Liver (tissue), 9 donors: ENCODE results near the gene RDM1. TPM values are rescaled to one million over a fixed set of nuclear protein-coding genes. Genes with fewer than 3 reads are reported as not detected.
A peak's percentile ranks its signal among the peaks of the same experiment; 100 is the strongest.

Source experiments
- DNase-seq: peaks from one replicate; pipeline ENCODE4 v3.0.0-alpha.2; 2017; ENCODE audit warnings: low spot score
- H3K27ac ChIP-seq, 2 donors: one replicate each; pipeline ENCODE4 v1.7.0; 2013; ENCODE audit warnings: inconsistent platforms in 2 of 2, low read length in 2 of 2, control low read depth in 1 of 2, low read depth in 1 of 2, mild to moderate bottlenecking in 1 of 2
- H3K27me3 ChIP-seq, 4 donors: one replicate each; pipeline versions ENCODE4 v1.6.1 to v1.7.0; 2013; ENCODE audit warnings: low read length in 3 of 4, inconsistent platforms in 1 of 4, mild to moderate bottlenecking in 1 of 4, moderate library complexity in 1 of 4; ENCODE audit not compliant: control insufficient read depth in 4 of 4, insufficient read depth in 4 of 4
- H3K36me3 ChIP-seq, 4 donors: one replicate each; pipeline versions ENCODE4 v1.6.1 to v1.7.0; 2013; ENCODE audit warnings: low read length in 3 of 4, mild to moderate bottlenecking in 3 of 4, low read depth in 1 of 4, moderate library complexity in 1 of 4; ENCODE audit not compliant: control insufficient read depth in 4 of 4, insufficient read depth in 3 of 4
- H3K4me1 ChIP-seq, 4 donors: one replicate each; pipeline versions ENCODE4 v1.6.1 to v1.7.0; 2013; ENCODE audit warnings: low read length in 3 of 4, mild to moderate bottlenecking in 3 of 4, moderate library complexity in 1 of 4; ENCODE audit not compliant: control insufficient read depth in 4 of 4, insufficient read depth in 4 of 4
- H3K4me3 ChIP-seq, 3 donors: one replicate each; pipeline versions ENCODE4 v1.6.1 to v1.7.0; 2013; ENCODE audit warnings: low read length in 3 of 3, control low read depth in 1 of 3, low read depth in 1 of 3, mild to moderate bottlenecking in 1 of 3
- H3K9ac ChIP-seq, 2 donors: one replicate each; pipeline ENCODE4 v1.7.0; 2013; ENCODE audit warnings: low read length in 2 of 2, mild to moderate bottlenecking in 2 of 2, moderate library complexity in 2 of 2, control low read depth in 1 of 2, low read depth in 1 of 2
- H3K9me3 ChIP-seq, 4 donors: one replicate each; pipeline versions ENCODE4 v1.6.1 to v1.7.0; 2013; ENCODE audit warnings: low read length in 3 of 4; ENCODE audit not compliant: control insufficient read depth in 4 of 4
- FOXA1 ChIP-seq: IDR thresholded peaks from 2 replicates; pipeline ENCODE4 v1.6.1; 2016; ENCODE audit warnings: antibody characterized with exemption
- GABPA ChIP-seq, 2 donors: IDR thresholded peaks in 1 of 2; conservative IDR thresholded peaks in 1 of 2; 2 replicates each; pipeline ENCODE4 v1.6.1; 2016; ENCODE audit warnings: antibody characterized with exemption in 2 of 2, mild to moderate bottlenecking in 1 of 2, moderate library complexity in 1 of 2
- HNF4G ChIP-seq: IDR thresholded peaks from 2 replicates; pipeline ENCODE4 v1.6.1; 2016; ENCODE audit warnings: antibody characterized with exemption
- JUND ChIP-seq, 2 donors: IDR thresholded peaks; 2 replicates each; pipeline ENCODE4 v1.6.1; 2016; ENCODE audit warnings: antibody characterized with exemption in 2 of 2
- MAX ChIP-seq: IDR thresholded peaks from 2 replicates; pipeline ENCODE4 v1.6.1; 2016; ENCODE audit warnings: antibody characterized with exemption
- NR2F2 ChIP-seq: IDR thresholded peaks from 2 replicates; pipeline ENCODE4 v1.6.1; 2016; ENCODE audit warnings: antibody characterized with exemption
- REST ChIP-seq: IDR thresholded peaks from 2 replicates; pipeline ENCODE4 v1.6.1; 2016; ENCODE audit warnings: antibody characterized with exemption, mild to moderate bottlenecking
- RXRA ChIP-seq, 2 donors: IDR thresholded peaks; 2 replicates each; pipeline ENCODE4 v1.6.1; 2017 to 2018; ENCODE audit warnings: antibody characterized with exemption in 2 of 2, mild to moderate bottlenecking in 1 of 2
- SP1 ChIP-seq: IDR thresholded peaks from 2 replicates; pipeline ENCODE4 v1.6.1; 2018; ENCODE audit warnings: antibody characterized with exemption, mild to moderate bottlenecking
- YY1 ChIP-seq: IDR thresholded peaks from 2 replicates; pipeline ENCODE4 v1.6.1; 2016; ENCODE audit warnings: antibody characterized with exemption, mild to moderate bottlenecking
- WGBS: extraction: QIAGEN DNeasy Blood & Tissue Kit; methylation state at CpG from one replicate; pipeline ENCODE4 v1.1.7; 2013; 5-methylcytosine and 5-hydroxymethylcytosine counted together
- polyA plus RNA-seq, 2 donors: library from polyadenylated mRNA; stranded (reverse) in 1 of 2; unstranded in 1 of 2; fragments of 200-250 nt in 1 of 2; fragments of >200 nt in 1 of 2; fragmentation: Nextera tagmentation in 1 of 2; extraction: Ambion mirVana in 1 of 2; gene quantifications; one replicate each; pipeline versions ENCODE4 v1.2.1 to v1.2.3, GENCODE V29; 2013 to 2015
- total RNA-seq, 2 donors: library from RNA; depleted of rRNA; stranded (reverse); fragments of >200 nt; gene quantifications; one replicate each; pipeline ENCODE4 v1.2.3, GENCODE V29; 2014
- TF ChIP-seq, protein P1 (sequence below): fragments of 150-350 bp; IDR thresholded peaks from 2 replicates; pipeline ENCODE4 v1.5.1; 2017; ENCODE audit warnings: improper control_type of control experiment, low read depth, low read length; ENCODE audit not compliant: missing input control
- donor health status: healthy.
- donor health status: healthy.
- donor health status: healthy.
- donor health status: healthy.
- donor health status: healthy.

RDM1 gene
- total and polyA plus RNA-seq, 4 donors, result 0.29 to 1.9 (median 0.42) TPM; not detected in 1

- Histone ChIP-seq H3K4me3 (no peak overlapping the region), H3K9me3 (no peaks in the 10 kb centered on the region), H3K27me3 (no peaks in the 10 kb centered on the region), H3K36me3 (peaks cover 0 to 3% (median 2%) of the 10 kb centered on the region in 4 donors), H3K4me1 (peaks cover 11 to 77% (median 67%) of the 10 kb centered on the region in 4 donors), H3K27ac (peak overlapping the region; percentile 87 to 91), H3K9ac (peak overlapping the region in 1 of 2 donors; percentile 29)
- DNase-seq, result no peak
- TF ChIP-seq, protein P1, sequence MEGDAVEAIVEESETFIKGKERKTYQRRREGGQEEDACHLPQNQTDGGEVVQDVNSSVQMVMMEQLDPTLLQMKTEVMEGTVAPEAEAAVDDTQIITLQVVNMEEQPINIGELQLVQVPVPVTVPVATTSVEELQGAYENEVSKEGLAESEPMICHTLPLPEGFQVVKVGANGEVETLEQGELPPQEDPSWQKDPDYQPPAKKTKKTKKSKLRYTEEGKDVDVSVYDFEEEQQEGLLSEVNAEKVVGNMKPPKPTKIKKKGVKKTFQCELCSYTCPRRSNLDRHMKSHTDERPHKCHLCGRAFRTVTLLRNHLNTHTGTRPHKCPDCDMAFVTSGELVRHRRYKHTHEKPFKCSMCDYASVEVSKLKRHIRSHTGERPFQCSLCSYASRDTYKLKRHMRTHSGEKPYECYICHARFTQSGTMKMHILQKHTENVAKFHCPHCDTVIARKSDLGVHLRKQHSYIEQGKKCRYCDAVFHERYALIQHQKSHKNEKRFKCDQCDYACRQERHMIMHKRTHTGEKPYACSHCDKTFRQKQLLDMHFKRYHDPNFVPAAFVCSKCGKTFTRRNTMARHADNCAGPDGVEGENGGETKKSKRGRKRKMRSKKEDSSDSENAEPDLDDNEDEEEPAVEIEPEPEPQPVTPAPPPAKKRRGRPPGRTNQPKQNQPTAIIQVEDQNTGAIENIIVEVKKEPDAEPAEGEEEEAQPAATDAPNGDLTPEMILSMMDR, result no peak
- TF ChIP-seq FOXA1 (no peak), JUND (IDR thresholded peaks at IDR 0.05) (no peak), SP1 (no peak), GABPA (IDR thresholded peaks at IDR 0.05 in 1 of 2, conservative IDR thresholded peaks at IDR 0.05 in 1 of 2) (no peak), NR2F2 (no peak), RXRA (IDR thresholded peaks at IDR 0.05) (no peak), HNF4G (no peak), MAX (no peak), REST (no peak)
- WGBS, result 43% methylated on average over 4 of the region's 4 CpGs
Observed at GRCh38 chr17:35972945-35973332, 42.4 kb upstream of the RDM1 start.

GRCh38 chr17:35972535-35972934, 42.0 kb upstream of the RDM1 start:
- DNase-seq, result no peak
- H3K27ac ChIP-seq, result peak overlapping the region; percentile 87 to 91
- H3K9me3 ChIP-seq, result no peaks in the 10 kb centered on the region
- no peak overlapping the region for H3K4me3 ChIP-seq
- TF ChIP-seq FOXA1 (no peak), SP1 (no peak), YY1 (no peak), JUND (IDR thresholded peaks at IDR 0.05) (no peak), MAX (no peak), RXRA (IDR thresholded peaks at IDR 0.05) (no peak)
- TF ChIP-seq, protein P1, result no peak
- no peaks in the 10 kb centered on the region for H3K27me3 ChIP-seq
- peaks cover 11 to 73% (median 64%) of the 10 kb centered on the region in 4 donors for H3K4me1 ChIP-seq
- H3K36me3 ChIP-seq, result peaks cover 0 to 3% (median under 1%) of the 10 kb centered on the region in 4 donors
- peak overlapping the region in 1 of 2 donors; percentile 29 for H3K9ac ChIP-seq
- WGBS, result 72% methylated on average over 6 of the region's 6 CpGs
